COLO829 (cell line): ENCODE results near the gene PSMG4.

ENCODE experiments used
- DNase-seq: peaks from one replicate; pipeline ENCODE4 v3.0.0; 2012; ENCODE audit warnings: low spot score

PSMG4 gene

DNA sequence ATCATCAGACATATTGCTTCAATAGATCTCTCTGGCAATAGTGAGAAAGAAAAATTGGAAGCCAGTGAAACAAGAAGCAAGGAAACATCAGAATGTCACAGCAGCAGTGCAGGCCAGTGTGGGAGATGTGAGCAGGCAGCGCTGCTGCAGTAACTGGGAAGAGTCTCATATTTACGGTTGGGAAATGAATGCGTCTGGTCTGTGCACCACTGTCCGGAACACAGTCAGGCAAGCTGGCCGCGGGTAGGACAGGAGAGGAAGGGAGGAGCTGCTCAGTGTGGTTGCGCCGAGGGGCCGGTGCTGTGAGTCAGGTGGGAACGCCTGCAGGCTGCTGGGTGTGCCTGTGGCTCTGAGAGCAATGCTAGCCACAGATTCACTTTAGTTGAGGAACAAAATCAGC is 6.4 kb upstream of the PSMG4 start:
- DNase-seq: no peak

DNA sequence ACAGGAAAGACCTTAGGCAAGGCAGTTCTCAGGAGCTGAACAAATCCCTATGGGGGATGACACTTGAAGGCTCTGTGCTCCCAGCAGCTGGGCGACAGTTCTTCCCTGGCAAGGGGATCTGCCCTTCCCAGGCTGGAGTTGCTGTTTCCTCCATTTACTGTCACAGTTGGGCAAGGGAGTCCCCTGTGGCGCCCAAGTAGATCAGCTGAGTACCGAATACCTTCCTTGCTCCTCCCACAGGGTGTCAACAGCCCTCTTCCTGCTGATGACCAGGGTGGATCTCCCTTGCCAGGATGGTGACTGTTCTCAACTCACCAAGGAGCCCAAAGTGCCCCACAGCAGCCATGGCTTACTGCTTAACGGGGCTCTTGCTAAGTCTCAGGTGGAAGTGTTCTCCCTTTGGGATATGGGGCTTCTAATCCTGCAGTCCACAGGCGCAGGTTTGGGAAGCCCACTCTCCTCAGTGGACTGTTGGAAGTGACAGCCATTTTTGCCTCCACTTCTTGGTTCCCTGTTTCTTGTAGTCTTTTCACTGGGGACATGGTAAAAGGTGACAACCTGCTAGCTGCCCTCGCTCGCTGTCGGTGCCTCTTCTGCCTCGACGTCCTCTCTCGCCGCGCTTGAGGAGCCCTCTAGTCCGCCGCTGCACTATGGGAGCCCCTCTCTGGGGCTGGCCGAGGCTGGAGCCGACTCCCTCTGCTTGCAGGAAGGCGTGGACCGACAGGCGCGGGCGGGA is 5.7 kb upstream of the PSMG4 start:
- DNase-seq: no peak

DNA sequence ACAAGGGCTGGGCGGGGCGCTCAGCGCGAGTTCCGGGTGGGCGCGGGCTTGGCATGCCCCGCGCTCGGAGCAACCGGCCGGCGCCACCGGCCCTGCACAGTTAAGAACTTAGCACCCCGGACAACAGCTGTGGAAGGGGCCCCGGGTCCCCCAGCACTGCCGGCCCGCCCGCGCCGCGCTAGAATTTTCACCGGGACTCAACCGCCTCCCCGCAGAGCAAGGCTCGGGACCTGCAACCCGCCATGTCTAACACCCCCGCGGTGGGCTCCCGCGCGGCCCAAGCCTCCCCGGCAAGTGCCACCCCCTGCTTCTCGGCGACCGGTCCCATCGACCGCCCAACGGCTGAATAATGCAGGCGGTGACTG is 5.2 kb upstream of the PSMG4 start:
- no peak for DNase-seq

DNA sequence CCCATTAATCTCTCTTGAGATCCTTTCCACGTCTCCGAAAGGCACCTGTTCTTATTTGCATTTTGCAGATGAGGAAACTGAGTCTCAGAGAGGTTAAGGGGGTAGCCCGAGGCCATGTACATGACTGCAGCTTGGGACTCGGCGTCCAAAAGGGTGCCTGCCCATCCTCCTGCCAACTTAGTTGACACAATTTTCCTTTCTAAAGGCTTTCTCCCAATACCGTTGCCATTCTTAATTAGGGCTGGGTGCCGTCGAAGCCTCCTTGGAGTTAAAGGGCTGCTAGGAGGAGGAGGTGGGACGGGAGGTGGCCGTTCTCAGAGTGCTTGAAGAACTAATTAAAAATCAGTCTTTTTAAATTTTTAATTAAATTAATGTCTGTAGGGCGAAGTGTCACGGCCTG is 546 bp upstream of the PSMG4 start:
- DNase-seq: no peak

DNA sequence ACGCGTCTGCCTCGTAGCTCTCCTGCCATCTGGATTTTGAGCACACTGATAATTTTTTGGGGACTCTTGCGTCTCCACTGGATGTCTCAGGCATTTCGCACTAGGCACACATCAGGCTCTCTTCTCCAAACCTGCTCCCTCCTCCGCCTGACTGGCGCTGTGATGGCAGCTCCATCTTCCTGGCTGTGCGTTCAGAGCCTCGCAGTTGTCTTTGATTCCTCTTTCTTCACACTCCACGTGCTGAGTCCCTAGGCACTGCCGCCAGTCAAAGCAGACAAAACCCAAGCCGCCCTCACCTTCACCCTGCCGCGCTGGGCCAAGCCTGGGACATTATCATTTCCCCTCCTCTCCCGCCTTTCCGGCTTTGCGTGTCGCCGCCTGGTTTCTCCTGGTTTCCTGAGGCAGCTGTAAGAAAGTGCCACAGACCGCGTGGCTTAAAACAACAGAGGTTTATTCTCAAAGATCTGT is 778 bp downstream of the PSMG4 start:
- DNase-seq: peak; percentile 35

GRCh38 chr6:3260296-3260695 is 1.5 kb downstream of the PSMG4 start:
- no peak for DNase-seq

DNA sequence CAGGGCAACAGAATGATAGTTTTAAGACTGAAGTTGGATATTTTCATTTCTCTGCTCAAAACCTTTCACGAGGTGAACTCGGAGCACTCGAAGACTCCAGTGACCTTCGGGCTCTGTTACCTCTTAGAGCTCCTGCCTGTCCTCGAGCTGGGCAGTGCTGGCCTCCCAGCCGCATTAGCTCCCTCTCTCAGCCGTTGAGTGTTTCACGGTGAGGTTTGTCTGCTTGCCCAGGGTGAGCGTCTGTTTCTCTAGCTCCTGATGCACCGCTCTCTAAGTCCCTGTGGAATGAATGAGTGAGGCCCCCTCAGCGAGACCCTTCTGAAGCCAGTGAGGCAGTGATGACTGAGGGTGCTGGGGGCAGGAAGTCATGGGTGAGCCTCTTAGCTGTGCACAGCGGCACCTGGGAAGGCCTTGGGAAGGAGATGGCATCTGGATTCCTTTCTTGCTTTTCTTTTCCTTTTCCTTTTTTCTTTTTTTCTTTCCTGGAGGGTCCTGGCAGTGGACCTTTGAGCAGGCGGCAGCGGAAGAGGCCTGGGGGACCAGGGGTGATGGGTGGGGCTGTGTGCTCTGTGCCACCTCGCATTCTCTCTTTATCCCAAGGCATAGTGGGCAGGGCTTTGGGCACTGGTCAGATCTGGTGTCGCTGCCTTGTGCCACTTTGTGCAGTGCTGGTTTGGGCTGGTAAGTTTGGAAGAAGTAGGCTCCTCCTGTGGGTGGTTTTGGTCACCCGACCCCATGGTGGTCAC is 2.2 kb downstream of the PSMG4 start:
- no peak for DNase-seq

DNA sequence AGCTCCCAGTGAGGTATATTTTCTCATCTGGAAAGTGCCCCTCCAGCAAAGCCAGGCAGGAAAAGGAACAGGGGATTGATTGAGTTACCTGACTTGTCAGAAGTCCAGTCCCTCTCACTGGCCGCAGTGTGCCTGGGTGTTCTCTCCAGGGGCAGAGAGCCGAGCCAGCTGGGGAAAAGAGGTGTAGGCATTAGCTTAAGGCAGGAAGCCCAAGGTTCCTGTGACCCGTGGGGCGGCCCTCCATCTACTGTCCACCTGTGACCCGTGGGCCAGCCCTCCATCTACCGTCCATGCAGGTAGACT is 2.7 kb downstream of the PSMG4 start:
- DNase-seq: no peak

GRCh38 chr6:3261921-3262320 is 3.2 kb downstream of the PSMG4 start:
- DNase-seq: no peak

- DNase-seq: no peak
Measured at GRCh38 chr6:3263096-3263495, 4.3 kb downstream of the PSMG4 start.

GRCh38 chr6:3264356-3264755 is 5.6 kb downstream of the PSMG4 start:
- no peak for DNase-seq

DNA sequence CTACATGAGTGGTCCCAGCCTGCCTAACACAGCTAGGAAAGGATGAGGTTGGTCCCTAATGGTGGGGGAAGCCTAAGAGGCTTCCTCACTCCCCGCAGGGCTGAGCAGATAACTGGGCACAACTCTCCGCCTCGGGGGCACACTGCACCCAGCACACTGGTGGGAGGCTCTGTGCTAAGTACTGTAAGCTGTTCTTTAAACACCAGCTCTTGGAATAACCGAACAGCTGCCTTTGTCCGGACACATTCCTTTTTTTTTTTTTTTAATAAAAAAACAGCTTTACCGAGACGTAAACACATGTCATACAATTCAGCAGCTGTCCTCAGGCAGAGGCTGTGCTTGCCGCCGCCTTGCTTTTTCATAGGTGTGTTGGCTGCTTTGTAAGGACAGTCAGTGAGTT is 6.9 kb downstream of the PSMG4 start:
- no peak for DNase-seq

DNA sequence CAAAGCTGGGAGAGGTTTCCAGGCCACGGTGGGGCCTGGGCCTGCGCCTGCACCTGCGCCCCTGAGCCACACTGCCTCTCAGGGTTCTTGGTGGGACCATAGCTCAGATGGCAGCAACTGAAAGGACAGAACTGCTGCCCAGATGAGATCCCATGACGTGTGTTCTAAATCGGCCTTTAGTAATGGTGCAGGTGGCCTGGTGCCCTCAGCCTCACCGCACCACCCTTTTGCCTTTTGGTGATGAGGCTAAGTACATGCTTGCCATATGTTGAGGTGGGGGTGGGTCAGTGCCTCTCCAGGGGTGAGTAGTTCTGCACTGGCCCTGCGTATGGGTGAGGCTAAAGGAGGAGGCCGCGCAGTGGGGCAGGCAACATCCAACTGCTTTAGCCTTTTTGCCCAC is 7.4 kb downstream of the PSMG4 start:
- no peak for DNase-seq

GRCh38 chr6:3267162-3267561 is 8.4 kb downstream of the PSMG4 start:
- DNase-seq: no peak

GRCh38 chr6:3268680-3269079 is 9.9 kb downstream of the PSMG4 start:
- no peak for DNase-seq

DNA sequence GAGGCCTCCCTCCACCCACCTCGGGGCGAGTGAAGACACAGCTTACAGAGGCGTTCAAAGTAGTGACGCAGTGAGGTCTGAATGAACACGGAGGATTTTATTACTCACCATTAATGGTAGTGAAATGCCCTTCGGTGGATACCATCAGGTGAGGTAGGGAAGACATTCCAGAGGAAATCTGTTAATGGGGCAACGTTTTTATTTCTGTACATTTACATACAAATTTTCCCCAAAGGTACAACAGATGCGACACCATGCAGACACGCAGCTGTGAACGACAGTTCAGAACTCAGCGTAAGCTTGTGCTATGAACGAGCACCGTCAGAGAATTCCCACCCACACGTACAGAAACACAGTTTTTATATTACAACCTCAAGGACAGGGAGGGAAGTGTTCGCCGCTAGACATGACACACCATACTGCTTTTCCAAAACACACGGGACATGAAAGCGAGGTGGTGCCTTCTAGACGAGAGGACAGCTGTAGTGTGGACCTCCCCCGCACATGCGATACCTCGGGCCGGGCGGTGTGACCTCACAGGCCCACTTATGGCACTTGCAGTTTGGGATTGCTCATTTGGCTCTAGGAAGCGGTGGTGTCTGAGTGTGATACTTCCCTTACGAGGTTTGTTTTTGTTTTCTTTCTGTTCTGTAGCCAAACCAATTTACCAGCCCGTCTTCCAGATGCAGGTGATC is 10.7 kb downstream of the PSMG4 start:
- no peak for DNase-seq

DNA sequence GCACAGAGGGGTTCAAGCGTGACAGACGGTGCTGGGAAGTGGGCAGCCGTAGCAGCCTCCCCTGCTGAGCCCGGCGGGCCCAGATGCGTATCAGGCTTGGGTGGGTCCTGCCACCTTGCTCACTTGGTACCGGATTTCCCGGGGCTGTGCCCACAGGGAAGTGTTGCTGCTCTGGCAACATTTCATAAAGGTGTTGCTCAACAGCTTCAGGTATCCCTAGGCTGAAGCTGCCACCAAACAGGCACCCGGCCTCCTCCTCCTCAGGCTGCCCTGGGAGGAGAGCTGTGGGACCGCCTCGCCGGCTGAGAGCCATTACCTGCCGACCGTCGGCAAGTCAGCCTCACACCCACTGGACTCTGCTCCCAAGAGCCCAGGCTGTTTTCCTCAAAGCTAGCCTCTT is 11.5 kb downstream of the PSMG4 start:
- no peak for DNase-seq

- no peak for DNase-seq
Measured at GRCh38 chr6:3271756-3272155, 13.0 kb downstream of the PSMG4 start.

GRCh38 chr6:3272911-3273547 is 14.3 kb downstream of the PSMG4 start:
- DNase-seq: no peak

- no peak for DNase-seq
Measured at GRCh38 chr6:3273707-3274521, 15.2 kb downstream of the PSMG4 start.

DNA sequence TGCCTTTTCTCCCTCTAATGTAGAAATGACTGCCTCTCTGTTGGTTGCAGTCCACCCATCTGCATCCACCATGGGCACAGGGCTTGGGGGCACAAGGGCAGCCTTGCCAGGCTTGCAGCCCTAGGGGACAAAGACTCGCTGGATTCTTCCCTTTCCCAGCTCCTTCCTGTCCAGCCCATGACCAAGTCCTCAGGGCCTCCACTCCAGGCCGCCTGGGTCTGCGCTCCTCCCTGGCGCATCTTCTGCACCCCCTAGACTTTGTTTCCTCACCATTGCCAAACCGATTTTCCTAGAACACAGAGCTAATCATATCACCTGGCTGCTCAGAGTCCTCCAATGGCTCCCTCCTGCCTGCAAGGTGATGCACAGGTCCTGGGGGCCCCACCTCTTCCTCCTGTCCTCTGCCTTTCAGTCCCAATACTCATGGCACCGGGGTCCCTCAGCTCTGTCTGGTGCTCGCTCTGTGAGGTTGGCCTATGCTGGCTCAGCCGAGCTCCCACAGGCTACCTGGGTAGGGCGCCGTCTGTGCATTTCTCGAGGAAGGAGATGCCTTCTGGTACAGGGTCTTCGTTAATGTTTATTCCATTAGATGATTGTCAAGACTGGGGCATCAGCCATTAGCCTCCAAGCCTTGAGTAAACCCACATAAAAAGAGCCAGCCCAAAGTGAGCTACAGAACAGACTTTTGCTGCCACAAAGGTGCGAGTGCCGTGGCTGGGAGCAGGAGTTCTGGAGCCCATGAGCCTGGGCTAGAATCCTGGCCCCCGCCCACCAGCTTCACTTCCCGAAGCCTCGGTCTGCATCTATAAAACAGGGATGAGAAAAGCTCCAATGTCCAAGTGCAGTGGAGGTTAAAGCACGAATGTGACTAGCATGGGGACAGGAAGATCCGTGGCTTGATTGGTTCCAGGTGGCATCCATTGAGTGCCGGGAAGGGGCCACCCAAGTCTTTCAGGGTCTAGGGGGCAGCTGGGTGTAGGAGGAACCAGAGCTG is 17.7 kb downstream of the PSMG4 start:
- no peak for DNase-seq
